HG02571 (cell line): ENCODE data around the gene KREMEN1.

Experiments
- ATAC-seq: cut with Tn5 transposase; IDR thresholded peaks from one replicate; pipeline ENCODE4 v1.9.1; 2021; ENCODE audit warnings: mild to moderate bottlenecking, moderate library complexity; ENCODE audit not compliant: unreplicated experiment

KREMEN1 gene

GRCh38 chr22:29204455-29205183 lies 131.8 kb downstream of the KREMEN1 start:
- ATAC-seq = no peak

- no peak for ATAC-seq
These were observed 132.4 kb downstream of the KREMEN1 start for GRCh38 chr22:29205252-29205593.

DNA sequence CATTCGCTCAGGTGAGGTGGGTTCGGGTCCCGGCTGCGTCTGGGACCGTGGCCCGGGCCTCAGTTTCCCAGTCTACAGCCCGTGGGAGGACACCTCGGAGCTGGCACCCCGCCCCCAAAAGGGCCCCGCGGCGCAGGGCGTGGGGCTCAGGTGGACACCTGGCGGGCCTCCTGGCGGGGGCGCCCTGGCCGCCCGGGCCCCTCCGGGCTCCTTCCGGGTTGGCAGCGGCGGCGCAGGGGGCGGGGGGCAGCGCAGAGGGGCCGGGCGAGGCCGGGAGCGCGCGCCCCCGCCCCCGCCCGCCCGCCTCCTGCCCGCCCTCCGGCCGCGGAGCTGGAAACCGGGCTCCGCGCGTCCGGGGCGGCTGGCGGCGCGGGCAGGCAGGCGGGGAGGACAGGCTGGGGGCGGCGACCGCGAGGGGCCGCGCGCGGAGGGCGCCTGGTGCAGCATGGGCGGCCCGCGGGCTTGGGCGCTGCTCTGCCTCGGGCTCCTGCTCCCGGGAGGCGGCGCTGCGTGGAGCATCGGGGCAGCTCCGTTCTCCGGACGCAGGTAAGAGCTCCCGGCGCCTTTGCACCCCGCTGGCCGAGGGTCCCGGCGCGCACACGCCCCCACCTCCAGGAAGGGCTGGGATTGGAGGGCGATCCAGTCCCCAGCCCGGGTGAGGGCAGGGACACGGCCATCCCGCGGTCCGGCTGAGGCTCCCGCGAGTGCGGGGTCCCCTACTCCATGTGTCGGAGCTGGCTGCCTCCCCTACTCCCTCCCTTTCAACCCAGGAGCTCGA lies 132.9 kb downstream of the KREMEN1 start, which contains the start of gene EMID1:
Gene EMID1, plus strand, starts transcription at position 303 of the 778 bp plus-strand sequence. Its CDS starts 143 bp downstream, at position 446.
- ATAC-seq = no peak

DNA sequence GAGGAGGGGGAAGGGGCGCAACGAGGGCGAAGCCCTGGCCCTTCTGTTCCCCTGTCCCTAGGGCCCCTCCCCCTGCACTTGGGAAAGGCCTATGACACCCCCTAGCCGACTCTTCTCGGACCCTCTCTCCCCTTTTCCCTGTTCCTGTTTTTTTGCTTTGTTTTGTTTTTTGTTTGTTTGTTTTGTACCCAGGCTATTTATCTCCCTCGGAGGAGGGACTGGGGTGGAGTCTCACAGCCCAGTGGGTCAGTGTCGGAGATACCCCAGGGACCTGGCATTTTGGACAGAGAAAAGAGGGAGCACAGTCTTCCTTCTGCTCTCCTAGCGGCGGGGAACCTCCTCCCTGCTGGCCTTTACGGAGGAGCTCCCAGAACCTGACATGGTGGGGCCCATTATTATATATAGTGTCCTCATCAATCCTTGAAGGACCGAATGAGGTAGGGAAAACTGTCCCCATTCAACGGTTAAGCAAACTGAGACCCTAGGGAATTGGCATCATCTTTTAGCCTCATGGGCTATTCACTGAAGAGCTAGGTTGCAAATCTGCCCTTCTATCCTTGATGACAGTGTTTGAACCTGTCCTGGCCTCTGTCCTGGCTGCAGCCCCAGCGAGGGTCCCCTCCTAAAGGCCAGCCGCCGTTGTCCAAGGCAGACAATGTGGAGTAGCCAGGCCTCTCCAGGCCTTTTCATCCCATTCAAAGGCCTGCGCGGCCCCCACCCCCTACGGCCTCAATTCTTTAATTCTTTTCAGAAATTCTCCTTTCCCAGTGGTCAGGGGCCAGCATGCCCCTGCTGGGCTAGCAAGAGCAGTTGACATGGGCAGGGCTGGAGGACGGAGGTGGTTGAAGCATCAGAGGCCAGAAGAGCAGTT lies 133.8 kb downstream of the KREMEN1 start:
- ATAC-seq = no peak

DNA sequence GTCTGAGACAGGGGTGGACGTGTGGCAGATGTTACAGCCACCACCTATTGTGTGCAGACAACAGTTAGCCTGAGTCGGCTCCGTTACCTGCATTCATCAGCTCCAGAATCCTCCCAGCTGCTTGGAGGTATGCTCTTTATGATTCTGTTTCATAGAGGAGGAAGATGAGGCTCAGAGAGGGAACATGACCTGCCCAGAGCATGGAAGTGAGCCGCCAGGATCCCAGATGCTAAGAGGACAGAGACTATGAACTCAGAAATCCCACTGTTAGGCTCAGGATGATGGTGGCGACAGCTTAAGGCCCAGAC lies 134.4 kb downstream of the KREMEN1 start:
- no peak for ATAC-seq

- ATAC-seq = no peak
These were observed 135.0 kb downstream of the KREMEN1 start for GRCh38 chr22:29207562-29208501.

DNA sequence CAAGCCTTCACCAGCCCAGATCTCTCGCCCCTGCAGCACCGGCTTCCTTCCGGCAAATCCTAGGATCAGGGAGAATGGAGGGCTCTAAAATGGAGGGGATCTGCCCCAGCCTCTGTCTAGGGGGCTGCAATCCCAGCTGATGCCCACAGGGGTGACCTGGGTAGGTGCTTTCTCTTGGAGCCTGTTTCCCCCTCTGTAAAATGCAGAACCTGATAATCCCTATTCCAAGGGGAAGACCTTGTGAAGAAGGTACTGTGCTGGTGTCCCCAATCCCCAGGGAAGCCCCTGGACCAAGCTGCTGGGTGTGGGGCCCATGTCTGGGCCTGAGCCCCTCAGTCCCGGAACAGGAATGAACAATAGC lies 135.6 kb downstream of the KREMEN1 start:
- ATAC-seq = no peak

DNA sequence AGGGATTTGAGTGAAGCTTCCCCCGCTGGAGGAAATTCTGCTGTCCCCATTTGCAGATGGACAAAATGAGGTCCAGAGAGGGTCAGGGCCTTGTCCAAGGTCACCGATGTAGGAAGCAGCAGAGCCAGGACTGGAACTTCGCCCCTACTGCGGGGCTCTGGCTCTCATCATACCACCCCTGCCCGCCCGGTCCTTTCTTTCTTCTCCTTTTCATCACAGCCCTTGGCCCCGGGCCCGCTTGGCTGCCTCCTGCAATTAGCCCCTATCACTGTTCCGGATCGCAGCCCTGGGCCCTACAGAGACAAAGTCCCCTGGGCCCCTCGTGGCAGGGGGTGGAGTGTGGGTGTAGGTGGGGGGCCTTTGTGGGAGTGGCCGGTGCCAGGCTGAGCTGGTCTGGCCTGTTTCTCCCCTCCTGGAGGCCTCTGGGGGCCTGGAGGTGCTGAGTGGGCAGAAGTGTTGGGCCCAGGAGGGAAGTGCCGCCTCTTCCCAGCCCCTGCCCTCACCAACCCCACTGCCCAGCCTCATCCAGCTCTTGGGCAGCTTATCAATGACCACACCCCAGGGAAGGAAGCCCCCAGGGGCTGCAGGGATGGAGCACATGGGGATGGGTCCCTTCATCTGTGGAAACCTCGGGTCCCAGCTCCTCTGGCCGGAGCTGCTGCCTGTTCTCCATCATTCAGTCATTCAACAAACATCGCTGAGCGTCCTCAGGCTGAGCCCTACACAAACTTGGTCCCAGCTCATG lies 136.2 kb downstream of the KREMEN1 start:
- ATAC-seq = no peak

DNA sequence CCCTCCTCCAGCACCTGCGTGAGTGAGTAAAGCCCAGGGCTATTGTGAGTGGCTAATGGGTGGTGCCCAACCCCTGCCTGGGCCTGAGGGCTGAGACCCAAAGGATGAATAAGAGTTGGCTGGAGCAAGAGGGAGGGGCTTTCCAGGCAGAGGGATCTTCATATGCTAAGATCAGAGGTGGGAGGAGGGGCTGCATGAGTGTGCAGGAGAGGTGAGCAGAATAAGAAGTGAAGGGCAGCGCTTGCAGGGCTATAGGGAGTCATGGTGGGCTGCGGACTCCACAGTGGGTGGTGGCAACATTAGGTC lies 136.7 kb downstream of the KREMEN1 start:
- no peak for ATAC-seq

- no peak for ATAC-seq
These were observed 138.2 kb downstream of the KREMEN1 start for GRCh38 chr22:29211066-29211465.

GRCh38 chr22:29211466-29211865 lies 138.6 kb downstream of the KREMEN1 start:
- ATAC-seq = no peak

DNA sequence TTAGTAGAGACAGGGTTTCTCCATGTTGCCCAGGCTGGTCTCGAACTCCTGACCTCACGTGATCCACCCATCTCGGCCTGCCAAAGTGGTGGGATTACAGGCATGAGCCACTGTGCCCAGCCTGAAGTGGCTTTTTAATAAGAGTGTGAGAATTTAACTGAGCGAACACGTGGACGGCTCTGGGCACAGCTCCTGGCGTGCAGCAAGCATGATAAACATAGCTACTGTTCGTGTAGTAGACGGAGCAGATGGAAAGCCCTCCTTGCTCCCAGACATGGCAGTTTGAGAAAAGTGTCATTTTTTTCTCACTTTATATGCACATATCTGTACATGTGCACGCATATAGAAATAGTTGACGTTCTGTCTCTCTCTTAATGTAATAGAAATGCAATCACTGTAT lies 139.9 kb downstream of the KREMEN1 start:
- ATAC-seq = no peak

DNA sequence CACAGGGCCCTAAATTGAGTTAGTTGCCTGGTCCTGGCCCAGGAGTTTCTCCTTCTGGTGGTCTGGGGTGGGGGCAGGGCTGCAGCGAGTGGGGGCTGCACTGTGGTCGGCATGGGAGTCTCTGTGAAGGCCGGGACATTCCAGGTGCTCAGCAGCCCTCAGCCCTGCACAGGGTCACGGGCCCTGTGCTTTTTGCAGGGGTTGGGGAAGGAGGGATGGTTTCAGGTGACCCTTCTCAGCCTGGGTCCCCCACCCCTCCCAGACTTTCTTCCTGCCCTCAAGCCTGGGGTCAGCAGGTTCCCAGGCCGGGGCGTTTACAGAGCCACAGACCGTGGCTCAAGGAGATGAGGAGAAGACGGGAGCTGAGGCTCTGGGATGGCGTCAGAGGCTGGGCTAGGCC lies 140.7 kb downstream of the KREMEN1 start:
- ATAC-seq = no peak

DNA sequence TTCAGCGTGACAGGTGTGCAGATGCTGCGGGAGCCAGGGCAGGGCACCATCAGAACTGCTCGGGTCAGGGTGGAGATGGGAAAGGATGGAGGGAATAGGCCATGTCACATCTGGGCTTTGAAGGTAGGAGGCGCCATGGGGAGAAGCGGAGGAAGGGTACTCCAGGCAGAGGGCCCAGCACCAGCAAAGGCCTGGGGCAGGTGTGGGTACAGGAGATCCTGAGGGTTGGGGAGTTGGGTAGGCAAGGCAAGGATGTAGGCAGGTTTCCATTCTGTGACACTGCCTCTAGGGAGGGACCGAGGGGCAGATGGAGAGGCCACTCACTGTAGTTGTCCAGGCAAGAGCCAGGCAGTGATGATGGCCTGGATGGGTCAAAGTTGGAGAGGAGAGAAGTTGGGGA lies 141.4 kb downstream of the KREMEN1 start:
- no peak for ATAC-seq

GRCh38 chr22:29215012-29215860 lies 142.4 kb downstream of the KREMEN1 start:
- ATAC-seq = no peak

DNA sequence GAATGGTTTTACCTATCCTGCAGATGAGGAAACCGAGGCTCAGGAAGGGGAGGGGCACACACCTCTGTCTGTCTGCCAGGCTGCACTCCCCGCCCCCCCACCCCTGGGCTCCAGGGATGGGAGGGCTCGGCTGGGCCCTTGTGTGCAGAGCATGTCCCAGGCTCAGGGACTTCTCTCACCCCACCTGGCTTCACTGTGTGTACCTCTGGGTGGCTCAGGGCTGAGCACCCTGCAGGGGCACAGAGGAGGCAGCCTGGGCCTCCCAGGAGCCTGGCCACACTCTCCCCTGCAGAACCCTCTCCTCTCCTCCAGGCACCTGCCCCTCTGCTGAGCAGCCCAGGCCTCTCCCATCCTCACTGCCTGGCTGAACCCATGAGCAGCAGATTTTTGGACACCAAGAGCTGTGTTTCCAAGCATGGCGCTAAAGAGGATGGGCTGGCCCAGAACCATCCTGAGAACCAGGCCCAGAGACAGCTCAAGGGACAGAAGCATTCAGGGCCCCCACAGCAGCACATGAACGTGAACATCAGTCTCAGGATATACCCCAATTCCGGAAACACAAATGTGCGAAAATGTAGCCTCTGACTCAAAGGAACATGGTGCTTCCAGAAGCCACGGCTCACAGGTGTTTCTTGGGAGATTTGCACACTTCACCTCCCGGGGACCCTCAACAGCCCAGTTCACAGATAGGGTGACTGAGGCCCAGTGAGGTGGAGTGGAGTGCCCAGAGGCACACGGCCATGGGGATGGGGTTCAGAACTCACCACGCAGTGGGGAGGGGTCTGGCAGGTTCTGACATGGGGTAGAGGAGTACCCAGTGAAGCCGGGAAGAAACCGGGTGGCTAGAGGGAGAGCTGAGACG lies 143.4 kb downstream of the KREMEN1 start:
- ATAC-seq = no peak

GRCh38 chr22:29216873-29217666 lies 144.2 kb downstream of the KREMEN1 start:
- ATAC-seq = no peak
